Measurements from ENCODE around the gene NFX1.
A peak's percentile ranks its signal among the peaks of the same experiment; 100 is the strongest.

NFX1 gene

DNA sequence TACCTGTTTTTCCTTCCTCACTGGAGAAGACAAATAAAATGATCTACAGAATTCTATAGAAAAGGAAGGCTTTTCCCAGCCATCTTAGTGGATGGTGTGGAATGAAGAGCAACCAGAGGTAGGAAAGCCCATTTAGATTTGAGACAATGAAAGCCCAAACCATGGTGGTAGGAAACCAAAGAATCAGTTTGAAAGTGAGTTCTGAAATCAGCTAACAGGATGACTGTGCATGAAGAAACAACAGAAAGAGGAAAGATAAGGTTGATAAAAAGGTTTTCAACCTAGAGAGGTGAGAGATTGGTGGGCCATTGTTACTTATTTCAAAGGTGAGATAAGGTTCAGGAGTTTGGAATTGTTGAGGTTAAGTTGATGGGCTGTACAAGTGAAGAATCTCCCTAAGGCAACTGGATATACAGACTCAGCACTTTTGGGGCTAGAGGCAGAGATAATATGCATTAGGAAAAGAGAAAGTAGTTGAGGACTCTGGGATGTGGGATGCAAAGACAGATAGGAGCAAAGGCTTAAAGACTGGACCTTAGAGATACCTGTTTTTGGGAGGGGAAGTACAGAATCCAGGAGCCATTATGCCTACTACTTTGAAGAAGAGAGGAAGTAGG is 23.1 kb upstream of the NFX1 start:
- no peak for DNase-seq

DNA sequence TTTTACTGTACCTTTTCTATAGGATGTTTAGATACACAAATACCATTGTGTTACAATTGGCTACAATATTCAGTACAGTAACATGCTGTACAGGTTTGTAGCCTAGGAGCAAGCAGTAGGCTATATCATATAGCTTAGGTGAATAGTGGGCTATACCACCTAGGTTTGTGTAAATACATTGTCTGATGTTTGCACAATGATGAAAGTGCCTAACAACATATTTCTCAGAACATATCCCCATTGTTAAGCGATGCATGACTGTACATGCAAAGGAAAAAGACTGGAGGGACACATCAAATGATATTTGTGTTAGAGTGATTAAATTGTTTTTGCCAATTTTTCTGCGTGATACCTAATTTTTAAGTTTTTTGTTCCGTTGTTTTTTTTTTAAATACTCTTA is 20.2 kb upstream of the NFX1 start:
- no peak for DNase-seq

DNA sequence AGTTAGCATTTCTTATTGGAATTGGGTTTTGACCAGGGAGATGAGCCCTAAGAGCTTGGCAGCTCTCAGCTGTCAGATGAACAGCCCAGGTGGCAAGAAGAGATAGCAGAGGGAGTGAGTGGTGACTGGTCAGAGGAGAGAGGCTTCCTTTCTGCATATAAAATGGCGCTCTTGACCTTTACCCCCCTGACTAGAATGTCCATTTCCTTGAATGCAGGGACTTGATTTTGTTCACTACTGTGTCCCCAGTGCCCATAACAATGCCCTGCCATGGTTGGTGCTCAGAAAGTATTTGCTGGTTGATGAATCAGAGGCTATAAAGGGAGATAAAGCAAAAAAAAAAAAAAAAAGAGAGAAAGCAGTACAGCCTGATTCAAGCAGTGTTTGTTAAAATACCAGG is 18.3 kb upstream of the NFX1 start:
- no peak for DNase-seq

DNA sequence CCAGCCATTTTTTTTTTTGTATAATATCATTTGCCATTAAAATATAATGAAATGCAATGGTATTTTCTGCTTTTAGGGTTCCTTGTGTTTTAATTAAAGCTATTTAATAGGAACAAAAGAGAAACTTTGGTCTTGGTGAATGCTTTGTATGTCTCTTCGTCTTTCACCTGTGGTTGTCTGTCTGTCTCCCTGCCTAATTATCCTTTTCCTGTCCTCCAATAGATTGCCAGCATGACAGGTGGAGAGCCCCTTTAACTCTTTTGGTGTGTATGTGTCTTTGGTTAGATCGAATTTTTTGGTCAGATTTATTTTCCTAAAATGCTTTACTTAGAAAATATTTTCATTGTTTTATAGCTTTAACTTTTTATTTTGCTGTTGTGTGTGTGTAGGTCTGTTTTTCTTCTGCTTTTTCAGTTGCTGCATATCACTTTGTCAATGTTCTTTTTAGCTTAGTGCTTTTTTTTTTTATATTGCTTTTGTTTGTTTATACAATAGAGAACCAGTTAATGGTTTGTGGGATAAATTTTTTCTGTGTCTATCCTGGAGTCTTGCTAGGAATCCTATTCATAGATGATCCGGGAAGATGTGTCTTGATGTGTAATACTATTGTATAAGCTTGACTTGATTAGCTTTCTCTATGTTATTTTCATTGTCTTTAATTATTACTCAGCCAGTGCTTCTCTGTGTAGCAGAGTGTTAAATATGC is 16.9 kb upstream of the NFX1 start:
- DNase-seq, result no peak

DNA sequence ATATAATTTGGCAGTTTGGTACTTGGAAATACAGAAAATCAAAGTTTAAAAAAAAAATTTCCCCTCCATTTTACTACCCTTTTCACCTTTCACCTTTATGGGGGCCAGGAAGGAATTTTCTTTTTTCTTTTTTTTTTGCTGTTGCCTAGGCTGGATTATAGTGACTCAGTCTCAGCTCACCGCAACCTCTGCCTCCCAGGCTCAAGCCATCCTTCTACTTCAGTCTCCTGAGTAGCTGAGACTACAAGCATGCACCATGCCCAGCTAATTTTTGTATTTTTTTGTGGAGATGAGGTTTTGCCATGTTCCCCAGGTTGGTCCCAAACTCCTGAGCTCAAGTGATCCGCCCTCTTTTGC is 16.4 kb upstream of the NFX1 start:
- no peak for DNase-seq

DNA sequence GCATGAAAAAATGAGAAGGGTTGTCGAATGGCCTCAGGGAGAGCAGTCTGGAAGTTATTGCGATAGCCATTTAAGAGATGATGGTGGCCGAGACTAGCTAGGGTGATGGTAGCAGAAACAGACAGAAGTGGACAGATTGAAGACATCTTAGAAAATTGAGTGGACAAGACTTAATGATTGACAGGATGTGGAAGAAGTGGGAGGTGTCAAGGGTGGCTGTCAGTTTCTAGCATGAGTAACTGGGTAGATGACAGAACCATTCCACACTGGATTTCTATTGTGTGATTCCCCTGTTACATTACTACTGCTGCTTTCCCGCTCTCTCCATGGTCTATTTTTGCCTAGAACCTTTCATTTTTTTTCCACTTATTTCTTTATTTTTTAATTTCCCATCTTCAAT is 12.8 kb upstream of the NFX1 start:
- no peak for DNase-seq

DNA sequence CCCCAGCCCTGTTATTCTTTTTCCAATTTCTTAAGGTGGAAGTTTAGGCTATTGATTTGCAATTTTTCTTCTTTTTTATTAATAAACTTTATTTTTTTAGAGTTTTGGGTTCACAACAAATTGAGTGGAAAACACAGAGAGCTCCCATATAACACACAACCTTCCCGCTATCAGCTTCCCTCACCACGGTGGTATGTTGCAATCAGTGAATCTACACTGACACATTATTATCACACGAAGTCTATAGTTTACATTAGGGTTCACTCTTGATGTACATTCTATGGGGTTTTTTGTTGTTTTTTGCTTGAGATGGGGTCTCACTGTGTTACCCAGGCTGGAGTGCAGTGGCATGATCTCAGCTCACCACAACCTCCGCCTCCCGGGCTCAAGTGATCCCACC is 4.8 kb upstream of the NFX1 start:
- no peak for DNase-seq

DNA sequence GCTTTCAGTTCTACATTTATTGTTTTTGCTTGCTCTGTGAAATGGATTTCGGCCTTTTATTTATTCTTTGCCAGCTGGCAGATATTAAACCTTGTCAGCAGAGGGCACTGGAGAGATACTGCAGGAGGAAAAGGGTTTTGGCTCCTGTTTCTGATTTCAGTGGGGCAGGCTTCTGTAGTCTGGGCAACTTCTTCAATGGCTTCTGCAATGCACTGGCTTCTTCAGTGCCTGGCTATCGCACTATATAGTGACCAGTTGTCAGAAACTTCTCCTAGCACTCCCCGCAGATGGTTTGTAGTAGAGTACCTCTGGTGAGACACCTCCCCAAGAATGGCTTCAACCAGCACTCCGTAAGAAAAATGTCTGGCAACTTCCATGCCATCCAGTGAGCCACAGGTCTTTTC is 3.2 kb upstream of the NFX1 start:
- peak; percentile 27 to 81 for DNase-seq

DNA sequence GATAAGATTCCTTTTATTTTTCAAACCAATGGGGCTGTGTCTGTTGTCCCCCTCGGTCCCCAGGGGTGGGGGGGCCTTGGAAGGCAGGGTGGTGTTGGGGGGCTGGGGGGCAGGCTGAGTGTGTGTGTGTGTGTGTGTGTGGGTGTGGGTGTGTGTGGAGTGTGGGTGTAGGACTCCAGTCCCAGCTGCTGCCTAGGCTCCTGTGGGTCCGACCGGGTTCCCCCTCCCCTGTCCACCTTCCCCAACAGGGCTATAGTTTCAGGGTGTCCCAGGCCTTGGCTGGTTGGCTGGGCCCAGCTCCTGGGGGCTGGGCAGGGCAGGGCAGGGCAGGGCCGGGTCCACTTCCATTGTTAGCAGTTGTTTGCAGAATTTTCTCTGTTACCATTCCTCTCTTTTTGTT is 2.1 kb upstream of the NFX1 start:
- no peak for DNase-seq

DNA sequence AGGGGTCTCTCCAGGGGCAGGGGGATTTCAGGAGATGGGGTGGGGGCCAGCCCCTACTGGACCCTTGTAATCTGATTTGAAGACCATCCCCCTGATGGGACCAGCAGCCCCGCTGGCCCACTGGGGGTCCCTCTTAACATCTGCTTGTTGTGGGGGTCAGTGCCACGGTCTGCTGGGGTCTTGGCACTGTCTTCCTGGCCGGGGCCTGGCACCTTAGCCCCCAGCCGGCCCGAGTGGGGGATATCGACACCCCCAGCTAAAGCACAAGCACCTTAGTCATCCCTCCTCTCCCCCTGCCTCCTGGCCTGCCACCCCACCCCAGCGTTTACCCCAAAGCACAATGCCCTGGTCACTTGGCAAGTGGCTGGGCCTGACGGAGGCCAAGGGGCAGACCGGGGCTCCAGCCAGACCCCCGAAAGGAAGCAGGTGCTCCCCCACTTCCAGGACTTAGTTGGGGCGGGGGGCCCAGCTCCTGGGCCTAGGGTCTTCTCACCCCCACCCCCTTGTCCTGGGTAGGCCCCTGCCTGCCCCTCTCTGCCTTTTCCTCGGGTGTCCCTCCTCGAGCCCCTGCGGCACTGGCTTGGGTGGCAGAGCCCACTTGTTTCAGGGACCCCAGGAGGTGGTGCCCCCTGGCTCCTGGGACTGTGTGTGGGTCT is 1.4 kb upstream of the NFX1 start:
- DNase-seq, result no peak

DNA sequence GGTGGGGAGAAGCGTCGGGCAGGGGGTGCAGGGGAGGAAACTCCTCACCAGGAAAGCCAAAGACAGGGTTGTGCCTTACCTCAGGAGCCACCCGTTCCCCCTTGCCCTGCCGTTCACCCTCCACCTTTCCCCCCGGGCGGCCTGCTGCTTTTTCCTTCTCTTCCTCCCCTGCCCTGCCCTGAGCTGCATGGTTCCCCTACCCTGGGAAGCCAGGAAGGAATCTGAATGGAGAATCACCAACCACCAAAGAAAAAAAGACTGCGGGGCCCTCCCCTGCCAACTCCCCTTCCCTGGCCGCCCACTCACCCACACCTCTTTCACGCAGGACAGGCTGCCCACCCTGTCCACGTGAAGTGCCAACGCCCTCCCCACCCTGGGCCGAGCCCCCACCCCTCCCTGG is 820 bp upstream of the NFX1 start:
- DNase-seq, result peak in 1 of 2 donors; percentile 19

DNA sequence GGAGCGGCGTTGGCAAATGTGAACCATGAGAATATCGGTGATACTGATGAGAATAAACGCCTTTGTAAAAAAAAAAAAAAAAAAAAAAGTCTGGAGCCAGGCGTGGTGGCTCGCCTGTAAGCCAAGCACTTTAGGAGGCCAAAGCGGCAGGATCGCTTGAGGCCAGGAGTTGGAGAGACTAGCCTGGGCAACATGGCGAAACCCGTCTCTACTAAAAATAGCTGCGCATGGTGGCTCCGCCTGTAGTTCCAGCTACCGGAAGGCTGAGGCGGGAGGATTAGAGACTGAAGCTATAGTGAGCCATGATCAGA is 425 bp upstream of the NFX1 start:
- no peak for DNase-seq

DNA sequence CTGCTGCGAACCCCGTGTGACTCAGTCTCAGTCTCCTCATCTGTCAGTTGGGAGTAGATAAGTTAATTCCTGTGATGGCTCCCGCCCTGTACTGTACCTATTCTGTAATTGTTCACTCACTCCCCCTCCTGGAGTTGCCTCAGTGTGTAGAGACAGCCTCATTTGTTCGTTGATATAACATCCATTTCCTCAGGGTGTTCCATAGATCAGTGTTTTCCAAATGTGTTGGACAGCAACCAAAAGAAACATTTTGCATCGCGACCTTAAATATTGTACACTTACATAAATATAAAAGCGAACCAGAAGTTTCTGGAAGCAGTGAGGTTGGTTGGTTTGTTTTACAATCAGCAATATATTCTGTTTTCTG is 698 bp downstream of the NFX1 start:
- no peak for DNase-seq

DNA sequence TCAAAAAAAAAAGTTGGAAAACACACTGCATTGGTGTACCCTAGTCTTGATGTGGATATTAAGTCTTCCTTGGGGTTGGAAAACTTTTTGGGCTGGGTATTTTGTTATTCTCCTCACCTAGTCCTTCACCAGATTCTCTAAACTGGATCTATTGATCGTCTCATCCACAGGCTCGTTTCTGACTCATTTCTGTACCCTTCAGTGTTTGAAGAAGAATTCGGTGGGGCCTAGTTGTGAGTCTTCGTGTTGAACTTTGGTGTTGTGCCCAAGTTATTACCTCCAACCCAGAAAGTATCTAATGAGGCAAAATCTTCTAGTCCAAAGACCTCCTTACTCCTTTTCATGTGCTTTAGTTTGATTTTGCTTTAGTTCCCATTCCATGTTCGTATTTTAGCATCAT is 1.6 kb downstream of the NFX1 start:
- no peak for DNase-seq

DNA sequence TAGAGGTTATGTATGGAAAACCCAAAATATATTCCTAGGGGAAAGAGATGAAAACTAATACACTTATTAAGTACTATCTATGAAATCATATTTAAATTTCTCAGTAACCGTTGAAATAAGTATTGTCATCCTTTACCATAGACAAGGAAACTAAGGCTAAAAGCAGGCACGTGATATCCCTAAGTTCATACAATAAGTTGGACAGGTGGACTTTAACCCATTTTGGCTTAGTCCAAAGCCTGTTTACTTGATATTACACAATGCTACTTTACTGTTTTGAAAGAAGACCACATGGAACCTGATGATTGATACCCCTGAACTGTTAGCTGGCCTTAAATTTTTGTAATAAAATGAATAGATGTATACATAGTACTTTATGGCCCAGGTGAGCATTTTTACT is 3.5 kb downstream of the NFX1 start:
- DNase-seq, result no peak

DNA sequence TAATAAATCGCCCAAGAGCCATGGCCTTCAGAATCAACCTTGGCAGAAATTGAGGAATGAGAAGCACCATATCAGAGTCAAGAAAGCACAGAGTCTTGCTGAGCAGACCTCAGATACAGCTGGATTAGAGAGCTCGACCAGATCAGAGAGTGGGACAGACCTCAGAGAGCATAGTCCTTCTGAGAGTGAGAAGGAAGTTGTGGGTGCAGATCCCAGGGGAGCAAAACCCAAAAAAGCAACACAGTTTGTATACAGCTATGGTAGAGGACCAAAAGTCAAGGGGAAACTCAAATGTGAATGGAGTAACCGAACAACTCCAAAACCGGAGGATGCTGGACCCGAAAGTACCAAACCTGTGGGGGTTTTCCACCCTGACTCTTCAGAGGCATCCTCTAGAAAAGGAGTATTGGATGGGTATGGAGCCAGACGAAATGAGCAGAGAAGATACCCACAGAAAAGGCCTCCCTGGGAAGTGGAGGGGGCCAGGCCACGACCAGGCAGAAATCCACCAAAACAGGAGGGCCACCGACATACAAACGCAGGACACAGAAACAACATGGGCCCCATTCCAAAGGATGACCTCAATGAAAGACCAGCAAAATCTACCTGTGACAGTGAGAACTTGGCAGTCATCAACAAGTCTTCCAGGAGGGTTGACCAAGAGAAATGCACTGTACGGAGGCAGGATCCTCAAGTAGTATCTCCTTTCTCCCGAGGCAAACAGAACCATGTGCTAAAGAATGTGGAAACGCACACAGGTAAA is 4.5 kb downstream of the NFX1 start:
- DNase-seq, result no peak

DNA sequence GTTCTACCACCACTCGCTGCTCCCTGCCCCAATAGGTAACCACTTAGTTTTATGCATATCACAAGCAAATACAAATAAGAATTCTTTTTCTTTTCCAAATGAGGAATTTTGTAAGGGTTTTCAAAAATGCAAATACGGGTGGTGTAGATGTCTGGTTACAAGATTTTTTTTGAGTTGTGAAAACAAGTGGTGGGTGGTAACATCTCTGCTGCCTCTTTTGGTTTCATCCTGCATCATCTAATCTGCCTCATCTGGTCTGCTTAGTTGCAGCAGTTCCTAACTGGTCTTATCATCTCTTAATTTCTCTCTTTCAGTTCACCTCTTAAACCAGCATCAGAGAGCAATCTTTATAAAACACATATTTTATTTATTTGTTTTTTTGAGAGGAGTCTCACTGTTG is 5.3 kb downstream of the NFX1 start:
- DNase-seq, result no peak

DNA sequence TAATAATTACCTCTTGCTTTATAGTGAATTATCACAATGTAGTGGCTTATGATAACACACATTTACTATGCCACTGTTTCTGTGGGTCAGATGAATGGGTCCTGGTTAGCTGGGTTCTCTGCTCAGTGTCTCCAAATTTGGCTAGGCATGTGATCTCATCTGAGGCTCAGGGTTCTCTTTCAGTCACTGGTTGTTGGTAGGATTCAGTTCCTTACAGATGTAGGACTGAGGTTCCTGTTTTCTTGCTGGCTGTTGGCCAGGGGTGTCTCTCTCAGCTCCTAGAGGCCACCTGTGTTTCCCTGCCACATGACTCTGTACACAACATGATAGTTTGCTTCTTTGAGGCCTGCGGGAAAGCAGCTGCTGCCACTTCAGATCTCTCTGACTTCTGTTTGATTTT is 7.1 kb downstream of the NFX1 start:
- DNase-seq, result peak in 1 of 2 donors; percentile 43

DNA sequence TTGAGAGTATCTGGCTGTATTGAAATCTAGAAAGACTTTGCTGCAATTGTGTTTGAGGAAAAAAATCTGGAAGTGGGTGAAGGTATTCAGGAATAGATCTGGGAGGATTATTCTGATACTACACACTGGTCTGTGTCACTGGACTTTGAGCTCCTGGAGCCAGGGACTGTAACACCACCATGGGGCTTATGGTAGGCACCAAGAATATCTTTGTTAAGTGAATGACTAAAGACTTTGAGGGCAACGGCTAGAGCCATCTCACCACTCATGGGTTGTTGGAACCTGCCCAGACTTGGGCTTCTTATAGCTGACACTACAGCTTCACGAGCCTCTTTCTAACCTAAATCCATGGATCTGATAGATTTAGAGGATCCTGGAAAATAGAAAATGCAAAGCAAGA is 10.2 kb downstream of the NFX1 start:
- no peak for DNase-seq

DNA sequence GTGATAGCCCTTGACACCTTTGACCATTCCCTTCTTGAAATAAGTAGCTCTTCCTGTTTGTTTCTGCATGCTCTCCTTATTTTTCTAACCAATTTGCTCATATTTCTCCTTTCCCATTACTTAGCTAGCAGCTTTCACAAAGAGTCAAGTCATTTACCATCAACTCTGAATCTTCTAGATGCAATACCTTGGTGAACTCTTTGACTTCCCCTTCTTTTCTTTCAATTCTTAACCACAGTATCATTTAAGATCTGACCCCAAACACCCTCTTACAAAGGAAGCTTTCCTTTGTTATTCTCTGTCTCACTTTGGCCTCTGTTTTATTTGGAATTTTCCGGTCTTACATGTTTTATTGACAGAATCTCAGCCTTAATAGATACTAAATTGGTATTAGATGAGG is 14.0 kb downstream of the NFX1 start:
- no peak for DNase-seq

DNA sequence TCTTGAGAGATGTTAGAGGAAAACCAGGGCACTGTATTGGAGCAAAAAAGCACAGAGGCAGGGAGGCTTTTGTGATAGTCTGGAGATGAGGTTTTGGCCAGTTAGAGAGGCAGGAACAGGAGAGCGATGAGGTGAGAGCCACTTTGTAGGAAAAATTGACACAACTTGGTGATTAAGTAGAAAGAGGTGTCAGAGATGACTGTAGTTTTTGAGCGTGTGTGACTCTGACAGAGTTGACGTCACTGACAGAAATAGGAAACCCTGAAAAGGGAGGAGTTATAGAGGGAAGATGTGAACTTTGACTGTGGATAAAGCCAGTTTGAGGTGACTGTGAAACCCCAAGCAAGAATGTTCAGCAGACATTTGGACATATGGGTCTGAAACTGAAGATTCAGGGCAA is 15.7 kb downstream of the NFX1 start:
- no peak for DNase-seq

DNA sequence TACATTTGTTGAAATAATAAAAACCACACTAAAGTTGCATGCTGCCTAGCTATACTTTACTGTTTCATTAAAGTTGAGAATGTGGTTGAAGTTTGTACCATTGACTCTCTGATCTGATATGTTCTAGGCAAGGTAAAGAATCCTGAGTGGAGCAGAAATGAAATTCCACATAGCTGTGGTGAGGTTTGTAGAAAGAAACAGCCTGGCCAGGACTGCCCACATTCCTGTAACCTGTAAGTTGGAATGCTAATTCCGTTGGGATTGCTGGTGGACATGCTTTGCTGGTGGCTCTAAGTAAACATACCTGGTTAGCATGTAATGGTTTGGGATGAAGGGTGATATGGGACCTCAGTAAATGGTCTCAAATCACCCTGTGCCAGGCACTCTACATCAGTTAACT is 16.8 kb downstream of the NFX1 start:
- no peak for DNase-seq

DNA sequence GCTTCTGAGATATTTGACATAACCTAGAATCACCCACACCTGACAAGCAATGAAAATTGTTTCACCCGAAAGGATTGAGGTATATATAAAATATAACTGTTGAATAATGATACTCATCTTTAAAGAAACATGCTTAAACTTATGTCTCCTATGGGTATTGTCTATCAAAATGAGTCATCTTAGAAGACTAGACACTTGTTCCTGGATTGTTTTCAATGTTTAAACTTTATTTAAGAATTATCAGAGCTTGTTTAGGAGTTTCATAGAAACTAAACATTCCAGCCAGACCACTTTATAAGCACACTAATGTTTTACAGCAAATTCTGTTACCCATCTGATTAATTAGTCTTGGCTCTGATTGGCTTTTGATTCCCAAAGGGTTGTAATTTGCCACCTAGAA is 19.6 kb downstream of the NFX1 start:
- DNase-seq, result no peak

DNA sequence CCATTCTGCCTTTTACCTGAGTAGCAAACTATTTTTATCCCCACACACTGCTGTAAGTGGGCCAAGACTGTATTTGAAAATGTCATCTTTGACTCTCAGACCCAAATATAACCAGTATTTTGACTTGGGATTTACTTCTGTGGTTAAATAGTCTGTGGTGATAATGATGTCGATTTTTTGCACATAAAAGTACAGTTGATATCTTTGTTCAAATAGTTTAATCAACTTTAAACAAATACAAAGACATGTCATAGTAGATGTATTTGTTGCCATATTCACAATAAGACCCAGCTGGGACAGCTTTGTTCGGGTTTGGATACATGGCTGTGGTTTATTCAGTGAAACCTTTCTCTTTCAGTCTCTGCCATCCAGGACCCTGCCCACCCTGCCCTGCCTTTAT is 20.4 kb downstream of the NFX1 start:
- no peak for DNase-seq

Measured in hippocampal formation (tissue), 2 donors.